AG09319 (cell line): ENCODE data around the gene MAP3K4.

Source experiments
- DNase-seq: peaks from one replicate; pipeline ENCODE4 v3.0.0-alpha.2; 2010; ENCODE audit warnings: low read depth; ENCODE audit errors: extremely low read depth
- CTCF ChIP-seq: IDR thresholded peaks from 2 replicates; pipeline ENCODE4 v1.5.1; 2011; ENCODE audit warnings: low read depth, mild to moderate bottlenecking, inconsistent platforms, low read length, moderate library complexity

MAP3K4 gene

DNA sequence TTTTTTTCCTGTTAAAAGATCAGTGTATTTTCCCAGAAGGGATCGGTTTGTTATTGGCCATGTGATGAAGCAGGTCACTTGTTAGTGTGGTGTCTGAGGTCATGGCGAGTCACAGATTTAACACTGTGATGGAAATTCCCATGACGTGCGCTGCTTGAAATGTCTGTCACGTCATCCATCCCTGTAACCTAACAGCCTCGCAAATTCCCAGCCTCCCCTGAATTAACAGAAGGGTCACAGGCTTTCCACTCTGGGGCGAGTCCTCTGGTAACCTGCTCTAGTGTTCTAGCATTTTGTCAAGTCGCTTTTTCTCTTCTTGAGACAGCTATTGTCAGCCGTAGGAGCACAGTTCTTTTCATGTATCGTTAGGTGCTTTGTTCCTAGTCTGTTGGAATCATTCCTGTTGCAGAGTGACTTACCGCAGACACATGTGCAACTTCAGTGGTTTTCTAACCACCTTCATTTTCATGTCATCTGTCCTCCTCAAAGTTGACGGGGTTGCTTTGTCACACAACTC is 137.2 kb downstream of the MAP3K4 start:
- DNase-seq = no peak
- TF ChIP-seq CTCF = no peak

DNA sequence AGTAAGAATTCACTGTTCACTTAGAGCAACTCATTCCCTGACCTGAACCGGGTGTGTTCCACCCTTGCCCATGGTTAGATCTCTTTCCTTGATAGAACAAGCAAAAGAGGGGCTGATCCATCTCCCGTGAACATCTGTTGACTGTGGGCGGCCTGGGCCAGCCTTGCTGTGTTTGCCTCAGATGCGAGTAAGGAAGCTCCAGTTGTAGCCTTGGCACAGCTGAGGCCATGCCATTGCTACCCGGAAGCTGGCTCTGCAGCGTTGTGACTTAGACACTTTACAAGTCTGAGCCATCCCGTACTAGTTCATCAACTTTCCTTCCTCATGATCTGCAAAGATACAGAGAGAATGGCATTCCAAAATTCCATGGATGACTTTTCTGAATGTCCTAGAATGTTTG is 139.0 kb downstream of the MAP3K4 start:
- TF ChIP-seq CTCF = no peak
- DNase-seq = no peak

DNA sequence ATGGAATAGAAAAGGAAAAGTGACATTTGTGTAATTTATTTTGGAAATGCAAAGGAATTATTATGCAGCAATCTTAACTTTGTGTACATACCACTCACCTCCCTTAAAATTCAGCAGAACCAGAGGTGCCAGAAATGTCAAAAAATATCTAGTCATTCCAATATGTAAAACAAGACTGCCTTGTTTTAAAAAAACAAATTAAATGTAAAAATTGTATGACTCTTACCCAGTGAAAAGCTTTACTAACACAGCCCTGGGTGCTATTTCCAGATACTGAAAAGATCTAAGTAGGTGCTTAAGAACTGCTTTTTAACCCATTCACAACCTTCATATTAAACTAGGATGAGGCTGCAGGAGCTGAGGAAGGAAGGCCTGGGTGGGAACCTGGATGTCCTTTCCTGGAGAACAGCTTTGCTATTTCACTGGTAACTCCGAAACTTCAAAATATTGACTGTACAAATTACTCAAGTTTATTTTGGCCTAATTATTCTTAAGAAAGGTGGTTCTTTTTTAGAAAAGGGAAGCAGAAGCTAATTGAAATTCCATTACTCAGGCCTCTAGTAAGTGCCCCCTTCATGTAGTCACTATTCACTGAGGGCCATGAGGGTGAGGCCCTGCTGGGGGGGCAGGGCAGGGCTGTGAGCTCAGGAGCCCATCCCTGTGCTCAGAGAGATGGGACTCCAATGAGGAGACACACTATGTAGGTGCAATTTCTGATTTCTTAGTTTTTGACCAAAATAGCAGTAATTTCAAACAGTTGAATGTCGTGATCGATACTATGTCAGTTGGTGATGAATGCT is 139.6 kb downstream of the MAP3K4 start:
- DNase-seq = no peak
- no peak for TF ChIP-seq CTCF

- TF ChIP-seq CTCF = no peak
Observed at GRCh38 chr6:161132384-161132783, 140.8 kb downstream of the MAP3K4 start.

DNA sequence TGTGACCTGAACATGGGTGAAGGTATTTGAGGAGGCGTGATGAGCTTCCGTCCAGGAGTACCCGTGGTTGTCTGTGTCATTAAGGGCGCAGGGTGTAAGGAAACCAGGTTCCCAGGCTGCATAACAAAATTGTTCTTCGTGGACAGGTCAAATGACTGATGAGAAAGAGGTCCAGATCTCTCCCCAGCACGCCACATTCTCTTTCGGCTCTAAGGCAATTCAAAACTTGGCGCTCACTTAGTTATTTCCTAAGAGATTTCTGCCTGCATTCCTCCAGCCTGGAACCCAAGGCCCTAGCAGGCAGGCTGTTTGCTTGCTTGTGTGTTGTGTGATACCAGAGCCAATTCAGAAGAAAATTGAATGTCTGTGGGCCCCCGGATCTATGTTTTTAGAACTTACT is 142.4 kb downstream of the MAP3K4 start:
- no peak for TF ChIP-seq CTCF
- DNase-seq = no peak

More at GRCh38 chr6:161132384-161132783, 140.8 kb downstream of the MAP3K4 start:
- DNase-seq = no peak

- no peak for TF ChIP-seq CTCF
- DNase-seq = no peak
Observed at GRCh38 chr6:161134550-161135298, 143.2 kb downstream of the MAP3K4 start.
